GM18502 (cell line): Measurements from ENCODE around the gene CWF19L1.

Experiments
- ATAC-seq: cut with Tn5 transposase; IDR thresholded peaks from one replicate; pipeline ENCODE4 v1.9.1; 2021; ENCODE audit warnings: mild to moderate bottlenecking; ENCODE audit not compliant: unreplicated experiment, poor library complexity

The CWF19L1 gene

GRCh38 chr10:100184426-100184825 is 83.0 kb downstream of the CWF19L1 start:
- no peak for ATAC-seq

DNA sequence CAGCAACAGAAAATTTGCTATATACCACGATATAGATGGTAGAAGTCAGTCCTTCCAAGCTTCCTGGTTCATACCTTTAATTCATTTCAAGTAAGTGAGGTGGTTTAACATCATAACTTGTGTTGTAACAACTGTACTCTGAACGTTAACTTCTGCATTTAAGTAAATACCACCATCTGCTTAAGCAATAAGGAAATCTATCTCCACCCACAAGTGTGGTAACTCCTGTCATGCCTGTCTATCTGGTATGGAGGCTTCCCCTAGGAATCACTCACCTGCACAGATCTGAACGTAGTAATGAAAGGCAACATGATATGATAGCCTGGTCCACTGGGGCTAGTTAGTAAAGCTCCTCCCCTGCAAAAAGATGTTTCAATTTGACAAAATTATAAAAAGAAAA is 84.0 kb downstream of the CWF19L1 start:
- no peak for ATAC-seq

DNA sequence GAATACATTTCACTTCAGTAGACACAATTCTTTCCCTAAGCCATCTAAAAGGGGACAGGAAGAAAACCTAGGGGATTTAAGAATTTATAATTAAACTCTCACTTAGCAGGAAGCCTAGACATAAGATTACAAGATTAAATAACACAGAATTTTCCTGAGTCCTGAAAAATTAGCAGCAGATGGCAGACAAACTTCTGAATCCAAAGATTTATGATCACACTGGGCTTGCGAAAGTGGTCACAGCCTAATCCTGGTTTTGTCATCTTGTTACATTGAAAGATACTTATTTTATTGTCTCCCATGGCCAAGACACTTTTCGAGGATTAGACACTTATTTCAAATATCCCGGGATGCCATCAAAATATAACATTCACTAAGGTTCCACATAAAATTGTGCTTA is 84.5 kb downstream of the CWF19L1 start:
- ATAC-seq: no peak
